DMS153 treated with DMSO at 0.1 percent for 48 hours (cell line): ENCODE data around the gene ERBIN.
"Not testable (repeated sequence)": the region's sequence is repeated elsewhere in the genome, so short reads cannot be mapped to it uniquely, and the experiment has no call there.

Source experiments
- DNase-seq: peaks from one replicate; lab custom pipeline; 2025; ENCODE audit not compliant: unreplicated experiment; lab: John Stamatoyannopoulos, UW

The ERBIN gene

GRCh38 chr5:65926276-65926783 is at the start of gene ERBIN:
Gene ERBIN, plus strand, starts transcription at chr5:65926575. Its CDS starts 66,144 bp downstream, at chr5:65992719.
- DNase-seq: no peak

GRCh38 chr5:65876970-65877369 is 49.4 kb upstream of the ERBIN start:
- no peak for DNase-seq

- not testable (repeated sequence) for DNase-seq
These were observed 46.6 kb upstream of the ERBIN start for GRCh38 chr5:65879668-65880256.

- no peak for DNase-seq
These were observed 45.8 kb upstream of the ERBIN start for GRCh38 chr5:65880496-65881072.

GRCh38 chr5:65882278-65882677 is 44.1 kb upstream of the ERBIN start:
- DNase-seq: no peak

GRCh38 chr5:65883461-65883860 is 42.9 kb upstream of the ERBIN start:
- no peak for DNase-seq

GRCh38 chr5:65886387-65886786 is 40.0 kb upstream of the ERBIN start:
- no peak for DNase-seq

- not testable (repeated sequence) for DNase-seq
These were observed 34.4 kb upstream of the ERBIN start for GRCh38 chr5:65892024-65892423.

- DNase-seq: no peak
These were observed 33.6 kb upstream of the ERBIN start for GRCh38 chr5:65892801-65893200.

GRCh38 chr5:65893749-65894430 is 32.5 kb upstream of the ERBIN start:
- DNase-seq: no peak

GRCh38 chr5:65895891-65896290 is 30.5 kb upstream of the ERBIN start:
- DNase-seq: no peak

GRCh38 chr5:65900746-65901145 is 25.6 kb upstream of the ERBIN start:
- no peak for DNase-seq

GRCh38 chr5:65902104-65902503 is 24.3 kb upstream of the ERBIN start:
- no peak for DNase-seq

- no peak for DNase-seq
These were observed 22.8 kb upstream of the ERBIN start for GRCh38 chr5:65903581-65903980.

- no peak for DNase-seq
These were observed 20.1 kb upstream of the ERBIN start for GRCh38 chr5:65906256-65906655.

- no peak for DNase-seq
These were observed 19.2 kb upstream of the ERBIN start for GRCh38 chr5:65907135-65907534.

- no peak for DNase-seq
These were observed 15.7 kb upstream of the ERBIN start for GRCh38 chr5:65910711-65911110.

- no peak for DNase-seq
These were observed 14.1 kb upstream of the ERBIN start for GRCh38 chr5:65912311-65912710.

- DNase-seq: no peak
These were observed 12.9 kb upstream of the ERBIN start for GRCh38 chr5:65913519-65913918.

GRCh38 chr5:65914641-65915196 is 11.7 kb upstream of the ERBIN start:
- no peak for DNase-seq

GRCh38 chr5:65915661-65916060 is 10.7 kb upstream of the ERBIN start:
- not testable (repeated sequence) for DNase-seq

- DNase-seq: no peak
These were observed 10.3 kb upstream of the ERBIN start for GRCh38 chr5:65916066-65916465.
